Transverse colon (tissue), 4 donors: ENCODE data around the gene FAM110A. TPM values are rescaled to one million over a fixed set of nuclear protein-coding genes. Genes with fewer than 3 reads are reported as not detected.

Experiments used
- DNase-seq: peaks from one replicate; pipeline ENCODE4 v3.0.0-alpha.2; 2019
- H3K27ac ChIP-seq, 4 donors: fragments of 200-600 bp; sonication (generic); 2 replicates each; pipeline ENCODE4 v1.5.1; 2016 to 2018; ENCODE audit warnings: inconsistent platforms in 4 of 4
- H3K27me3 ChIP-seq: fragments of 200-600 bp; sonication (generic); 2 replicates; pipeline ENCODE4 v1.5.1; 2017; ENCODE audit warnings: inconsistent platforms
- H3K36me3 ChIP-seq, 4 donors: fragments of 200-600 bp; sonication (generic); 2 replicates each; pipeline ENCODE4 v1.5.1; 2017 to 2019; ENCODE audit warnings: inconsistent platforms in 4 of 4
- H3K4me1 ChIP-seq, 4 donors: fragments of 200-600 bp; sonication (generic); 2 replicates each; pipeline ENCODE4 v1.5.1; 2017 to 2020; ENCODE audit warnings: inconsistent platforms in 4 of 4
- H3K4me3 ChIP-seq, 4 donors: fragments of 200-600 bp; sonication (generic); 1 replicate in 1 of 4; 2 replicates in 3 of 4; pipeline versions ENCODE4 v1.5.1 to v1.6.1; 2017 to 2019; ENCODE audit warnings: inconsistent platforms in 4 of 4
- H3K9me3 ChIP-seq, 2 donors: fragments of 200-600 bp; sonication (generic); 2 replicates each; pipeline ENCODE4 v1.5.1; 2017 to 2019; ENCODE audit warnings: inconsistent platforms in 2 of 2
- CTCF ChIP-seq, 5 experiments: fragments of 200-600 bp in 3 of 5; fragments of 450-650 bp in 2 of 5; sonication (generic) in 3 of 5; IDR thresholded peaks; 1 replicate in 2 of 5; 2 replicates in 3 of 5; pipeline ENCODE4 v1.5.1; 2016 to 2017; ENCODE audit warnings: antibody characterized with exemption in 5 of 5, inconsistent platforms in 3 of 5, mild to moderate bottlenecking in 2 of 5, moderate library complexity in 1 of 5
- EP300 ChIP-seq: sonication (generic); formaldehyde crosslinking; IDR thresholded peaks from one replicate; pipeline ENCODE4 v1.6.1; 2017; ENCODE audit warnings: antibody characterized with exemption, low read depth
- POLR2A ChIP-seq: fragments of 450-650 bp; IDR thresholded peaks from one replicate; pipeline ENCODE4 v1.6.1; 2016; ENCODE audit warnings: antibody characterized with exemption, mild to moderate bottlenecking, moderate library complexity
- POLR2AphosphoS5 ChIP-seq, 3 donors: sonication (generic); formaldehyde crosslinking; IDR thresholded peaks; one replicate each; pipeline ENCODE4 v1.6.1; 2016; ENCODE audit warnings: antibody characterized with exemption in 3 of 3
- WGBS, 2 donors: methylation state at CpG; one replicate each; pipeline ENCODE4 v1.1.5; 2018; ENCODE audit warnings: low coverage in 1 of 2; 5-methylcytosine and 5-hydroxymethylcytosine counted together
- in situ Hi-C, 4 donors: fragments of 200-750 bp; cut with MboI; loops; one replicate each; pipeline versions ENCODE4 v1.15.0 to v1.15.1; 2017; ENCODE audit warnings: low sequenced_read_pairs in 3 of 4, low pct_ligation_motif_present in 1 of 4, low pct_unique_long_range_greater_than_20kb in 1 of 4
- intact Hi-C: fragments of 100-400 bp; cut with DNase I; formaldehyde crosslinking; loops from one replicate; pipeline ENCODE4 v1.15.1; 2023; ENCODE audit warnings: low total_unique reads
- total RNA-seq, 4 donors: library from RNA; depleted of rRNA; stranded (reverse); fragments of >200 nt; gene quantifications; one replicate each; pipeline ENCODE4 v1.1.0, GENCODE V29; 2016

The FAM110A gene
- total RNA-seq, 4 donors from 2014 or later = 4.0 to 14.6 (median 6.9) TPM

- H3K4me1 ChIP-seq = no peaks in the 10 kb centered on the region
- H3K4me3 ChIP-seq = no peak overlapping the region
- intact Hi-C loops = no loop called here
- no peaks in the 10 kb centered on the region for H3K9me3 ChIP-seq
- H3K27ac ChIP-seq = no peak overlapping the region
- DNase-seq = no peak
- no peak for TF ChIP-seq POLR2A
- H3K27me3 ChIP-seq = no peaks in the 10 kb centered on the region
- 0 to 54% methylated on average over 1 to 3 of the region's 3 CpGs for WGBS, 2 donors
- H3K36me3 ChIP-seq = no peaks in the 10 kb centered on the region
- in situ Hi-C loops = no loop called here
These were observed 26.3 kb downstream of the FAM110A start for GRCh38 chr20:859751-860231.

- intact Hi-C loops (no loop called here), in situ Hi-C loops (no loop called here)
- TF ChIP-seq EP300 = no peak
- TF ChIP-seq CTCF (IDR thresholded peaks at IDR 0.05) = no peak
- TF ChIP-seq POLR2A = no peak
- no peak for TF ChIP-seq POLR2AphosphoS5 (IDR thresholded peaks at IDR 0.05)
- H3K9me3 ChIP-seq = no peaks in the 10 kb centered on the region
- H3K4me3 ChIP-seq = no peak overlapping the region
- WGBS, 2 donors = 89 to 92% methylated on average over 2 of the region's 2 CpGs
- no peak overlapping the region for H3K27ac ChIP-seq
- H3K4me1 ChIP-seq = no peaks in the 10 kb centered on the region
- no peaks in the 10 kb centered on the region for H3K27me3 ChIP-seq
- no peaks in the 10 kb centered on the region for H3K36me3 ChIP-seq
- DNase-seq = no peak
These were observed 27.4 kb downstream of the FAM110A start for GRCh38 chr20:860891-861290.

GRCh38 chr20:865440-865839 lies 31.9 kb downstream of the FAM110A start:
- 94% methylated on average over 1 of the region's 1 CpG; no CpG with 5 or more reads in 1 of the 2 donors for WGBS, 2 donors
- no peaks in the 10 kb centered on the region for H3K27me3 ChIP-seq
- TF ChIP-seq POLR2A = no peak
- TF ChIP-seq POLR2AphosphoS5 (IDR thresholded peaks at IDR 0.05) = no peak
- TF ChIP-seq CTCF (IDR thresholded peaks at IDR 0.05) = no peak
- TF ChIP-seq EP300 = no peak
- intact Hi-C loops = no loop called here
- H3K4me1 ChIP-seq = no peaks in the 10 kb centered on the region
- H3K4me3 ChIP-seq = no peak overlapping the region
- in situ Hi-C loops = no loop called here
- H3K9me3 ChIP-seq = no peaks in the 10 kb centered on the region
- H3K27ac ChIP-seq = no peak overlapping the region
- DNase-seq = no peak
- no peaks in the 10 kb centered on the region for H3K36me3 ChIP-seq

GRCh38 chr20:868279-868678 lies 34.8 kb downstream of the FAM110A start:
- DNase-seq = no peak
- no peak overlapping the region for H3K27ac ChIP-seq
- WGBS, 2 donors = 92% methylated on average over 9 of the region's 9 CpGs; no CpG with 5 or more reads in 1 of the 2 donors
- intact Hi-C loops (no loop called here), in situ Hi-C loops (no loop called here)
- H3K27me3 ChIP-seq = peaks cover 3% of the 10 kb centered on the region
- no peaks in the 10 kb centered on the region for H3K9me3 ChIP-seq
- no peaks in the 10 kb centered on the region for H3K36me3 ChIP-seq
- TF ChIP-seq EP300 = no peak
- TF ChIP-seq CTCF (IDR thresholded peaks at IDR 0.05) = no peak
- TF ChIP-seq POLR2A = no peak
- no peak for TF ChIP-seq POLR2AphosphoS5 (IDR thresholded peaks at IDR 0.05)
- no peak overlapping the region for H3K4me3 ChIP-seq
- no peaks in the 10 kb centered on the region for H3K4me1 ChIP-seq

GRCh38 chr20:869606-870005 lies 36.1 kb downstream of the FAM110A start:
- H3K4me1 ChIP-seq = no peaks in the 10 kb centered on the region
- DNase-seq = no peak
- no peak overlapping the region for H3K27ac ChIP-seq
- intact Hi-C loops = no loop called here
- no peaks in the 10 kb centered on the region for H3K9me3 ChIP-seq
- no peaks in the 10 kb centered on the region for H3K36me3 ChIP-seq
- WGBS, 2 donors = 52 to 68% methylated on average over 5 of the region's 5 CpGs
- in situ Hi-C loops = no loop called here
- TF ChIP-seq POLR2AphosphoS5 (IDR thresholded peaks at IDR 0.05) = no peak
- TF ChIP-seq POLR2A = no peak
- no peak for TF ChIP-seq CTCF (IDR thresholded peaks at IDR 0.05)
- no peak for TF ChIP-seq EP300
- peaks cover 3% of the 10 kb centered on the region for H3K27me3 ChIP-seq
- H3K4me3 ChIP-seq = no peak overlapping the region
